NCI-H1105 treated with DMSO at 0.1 percent for 48 hours (cell line): ENCODE data around the gene KCNQ1.
A peak's percentile ranks its signal among the peaks of the same experiment; 100 is the strongest.

Experiments
- DNase-seq: peaks from one replicate; lab custom pipeline; 2025; lab: John Stamatoyannopoulos, UW

Gene KCNQ1

GRCh38 chr11:2444821-2445745, at the start of gene KCNQ1:
Gene KCNQ1, plus strand, starts transcription at chr11:2445008. Its CDS starts 91 bp downstream, at chr11:2445099.
- peak; percentile 68 for DNase-seq

GRCh38 chr11:2395211-2395730, 49.5 kb upstream of the KCNQ1 start:
- DNase-seq: no peak

- no peak for DNase-seq
Observed at GRCh38 chr11:2395856-2396255, 49.0 kb upstream of the KCNQ1 start.

GRCh38 chr11:2396471-2396870, 48.3 kb upstream of the KCNQ1 start:
- DNase-seq: no peak

- DNase-seq: no peak
Observed at GRCh38 chr11:2397005-2397404, 47.8 kb upstream of the KCNQ1 start.

GRCh38 chr11:2398664-2399355, 46.0 kb upstream of the KCNQ1 start:
- peak; percentile 12 for DNase-seq

GRCh38 chr11:2399488-2400068, 45.2 kb upstream of the KCNQ1 start:
- DNase-seq: no peak

- DNase-seq: peak; percentile 100
Observed at GRCh38 chr11:2400069-2400761, 44.6 kb upstream of the KCNQ1 start, which contains the start of gene TSSC4. Gene TSSC4, plus strand, starts transcription at chr11:2400750. Its CDS starts 1,884 bp downstream, at chr11:2402634.

- DNase-seq: no peak
Observed at GRCh38 chr11:2400762-2401435, 43.9 kb upstream of the KCNQ1 start.

GRCh38 chr11:2401436-2401984, 43.3 kb upstream of the KCNQ1 start:
- no peak for DNase-seq

GRCh38 chr11:2402106-2402505, 42.7 kb upstream of the KCNQ1 start:
- DNase-seq: no peak

- no peak for DNase-seq
Observed at GRCh38 chr11:2402890-2403645, 41.7 kb upstream of the KCNQ1 start.

GRCh38 chr11:2404735-2405196, 40.0 kb upstream of the KCNQ1 start:
- DNase-seq: no peak

- no peak for DNase-seq
Observed at GRCh38 chr11:2406451-2406850, 38.4 kb upstream of the KCNQ1 start.

GRCh38 chr11:2406878-2407410, 37.9 kb upstream of the KCNQ1 start:
- no peak for DNase-seq

- DNase-seq: no peak
Observed at GRCh38 chr11:2408671-2409070, 36.1 kb upstream of the KCNQ1 start.

GRCh38 chr11:2409126-2409525, 35.7 kb upstream of the KCNQ1 start:
- no peak for DNase-seq

- DNase-seq: no peak
Observed at GRCh38 chr11:2409611-2410468, 35.0 kb upstream of the KCNQ1 start.

GRCh38 chr11:2410616-2411015, 34.2 kb upstream of the KCNQ1 start:
- no peak for DNase-seq
